HG02870 (cell line): ENCODE results near the gene CNMD.

ENCODE experiments used
- ATAC-seq: cut with Tn5 transposase; IDR thresholded peaks from one replicate; pipeline ENCODE4 v1.9.1; 2021; ENCODE audit warnings: mild to moderate bottlenecking, moderate library complexity; ENCODE audit not compliant: unreplicated experiment

Gene CNMD

DNA sequence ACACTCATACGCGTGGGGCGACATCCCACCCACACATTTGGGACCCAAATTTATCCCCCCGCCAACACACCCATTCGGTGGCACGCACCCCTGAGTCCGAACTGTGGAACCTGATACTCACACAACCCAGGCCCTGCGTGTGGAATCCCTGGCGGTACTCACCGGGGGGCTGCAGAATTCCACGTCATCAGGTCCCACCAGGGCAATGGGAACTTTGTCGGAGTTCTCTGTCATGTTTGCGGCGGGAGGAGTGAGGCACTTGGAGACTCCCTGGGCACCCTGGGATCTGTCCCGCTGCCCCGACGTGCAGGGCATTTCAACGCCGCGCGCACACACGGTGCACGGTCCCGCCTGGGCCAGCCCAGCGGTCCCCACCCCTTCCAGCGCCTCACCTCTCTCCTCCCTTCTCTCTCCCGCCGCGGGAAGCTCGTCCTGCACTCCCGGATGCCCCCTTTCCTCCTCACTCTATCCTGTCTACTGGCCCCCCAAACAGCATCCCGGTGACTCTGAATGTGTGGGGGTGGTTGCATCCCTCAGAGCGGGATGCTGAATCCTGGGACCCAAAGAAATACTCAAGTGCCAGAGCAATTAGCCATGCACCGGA, at the start of gene CNMD:
TSS of gene CNMD (minus strand) at position 353 of the 604 bp plus-strand sequence. CDS start at position 234, 119 bp downstream.
- peak; percentile 18 for ATAC-seq

DNA sequence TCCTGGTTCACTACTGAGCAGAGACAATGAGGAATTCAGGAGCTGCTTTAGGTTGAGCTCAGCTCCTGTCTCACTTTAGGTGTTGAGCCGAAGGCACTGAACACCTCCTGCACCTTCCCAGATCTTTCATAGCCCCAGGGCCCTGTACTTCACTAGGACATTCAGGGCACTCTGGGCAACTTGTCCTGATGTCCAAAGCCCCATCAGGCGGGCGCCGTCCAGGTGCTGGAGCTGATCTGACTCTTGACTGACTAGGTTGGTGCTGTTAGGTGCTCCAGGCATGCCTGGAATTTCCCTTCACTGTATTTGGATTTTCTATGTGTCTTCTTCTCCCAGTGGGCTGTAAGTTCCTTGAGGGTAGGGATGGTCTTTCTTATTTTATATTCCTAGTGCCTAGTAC, 48.4 kb upstream of the CNMD start:
- no peak for ATAC-seq

DNA sequence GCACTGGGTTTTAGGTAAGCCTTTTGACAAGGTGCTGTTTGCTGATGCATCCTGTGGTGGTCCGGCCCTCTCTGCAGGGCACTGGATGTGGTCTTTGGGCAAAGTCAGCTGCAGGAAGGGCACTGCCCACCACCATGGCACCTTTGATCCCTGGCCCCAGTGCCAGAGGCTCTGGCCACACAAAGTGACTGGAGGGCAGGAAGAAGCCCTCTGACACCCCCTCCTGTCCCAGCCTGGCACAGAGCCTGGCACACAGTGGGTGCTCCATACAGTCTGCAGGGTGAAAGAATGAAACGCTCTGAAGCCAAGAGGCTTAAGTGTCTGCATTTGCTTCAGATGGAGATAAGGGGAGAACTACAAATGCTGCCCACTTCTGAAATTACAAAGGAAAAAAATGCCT, 47.6 kb upstream of the CNMD start:
- ATAC-seq, result no peak

DNA sequence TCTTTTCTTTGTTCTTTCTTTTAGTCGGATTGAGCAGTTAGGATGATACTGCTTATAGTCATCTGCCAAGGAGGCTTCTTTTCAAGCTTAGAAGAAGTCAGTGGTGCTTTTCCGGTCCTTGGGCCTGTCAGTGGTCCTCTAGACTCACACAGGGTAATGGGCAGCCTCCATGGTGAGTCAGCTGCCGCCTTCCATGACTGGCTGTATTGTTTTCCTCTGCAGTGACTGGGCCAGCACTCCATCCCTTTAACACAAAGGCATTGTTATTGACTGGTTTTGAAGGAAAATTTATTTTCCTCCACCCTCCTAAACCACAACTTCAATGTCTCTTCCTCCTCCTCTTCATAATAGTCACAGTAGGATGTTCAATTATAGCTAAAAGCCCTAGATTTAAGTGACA, 47.1 kb upstream of the CNMD start:
- no peak for ATAC-seq

DNA sequence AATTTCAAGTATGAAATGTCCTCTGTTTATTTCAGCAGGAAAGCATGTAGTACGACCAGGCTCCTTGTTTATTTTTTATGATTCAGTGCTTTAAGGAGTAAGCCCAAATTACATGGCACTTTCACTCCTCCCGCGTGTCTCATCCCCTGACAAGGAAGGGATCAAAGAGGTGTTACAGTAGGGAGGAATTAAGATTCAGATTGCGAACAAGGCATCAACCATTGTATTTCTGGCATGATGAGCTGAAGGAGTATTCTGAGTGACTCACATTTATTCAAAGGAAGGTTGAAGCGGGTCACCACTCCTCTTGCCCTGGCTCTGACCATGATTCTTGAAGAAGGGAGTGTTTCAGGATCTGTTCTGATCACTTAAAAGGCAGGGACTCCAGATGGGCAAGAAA, 46.1 kb upstream of the CNMD start:
- ATAC-seq, result no peak

DNA sequence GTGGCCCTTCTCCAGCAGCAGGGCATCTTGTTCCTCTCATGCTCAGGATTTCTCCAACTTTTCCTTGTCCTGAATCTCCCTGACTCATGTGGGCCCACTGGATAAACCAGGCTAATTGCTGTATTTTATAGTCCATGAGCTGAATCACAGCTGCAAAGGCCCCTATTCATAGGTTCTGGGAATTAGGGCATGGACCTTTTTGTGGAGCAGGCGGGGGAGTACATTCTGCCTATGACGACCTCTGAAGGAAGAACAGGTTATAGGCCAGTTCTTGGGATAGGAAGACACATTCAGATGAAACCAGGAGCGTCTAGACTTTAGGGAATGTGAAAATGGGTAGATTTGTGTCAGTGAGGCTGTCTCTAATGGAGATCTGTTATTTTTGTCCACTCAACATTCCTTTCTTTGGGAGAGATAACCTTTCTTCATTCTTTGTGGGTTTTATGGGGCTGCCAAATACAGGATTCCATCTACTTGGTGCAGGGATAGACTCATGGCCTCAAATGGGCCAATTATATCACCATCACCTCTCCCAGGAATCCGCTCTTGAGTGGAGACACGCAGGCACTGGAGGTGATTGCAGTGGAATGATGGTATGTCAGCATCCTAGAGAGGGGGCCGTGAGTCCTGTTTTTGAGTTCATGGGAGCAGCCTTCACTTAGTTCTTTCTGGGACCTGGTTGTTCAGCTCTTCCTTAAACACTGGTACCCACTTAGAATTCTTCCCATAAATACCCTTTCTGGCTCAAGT, 45.1 kb upstream of the CNMD start:
- no peak for ATAC-seq

DNA sequence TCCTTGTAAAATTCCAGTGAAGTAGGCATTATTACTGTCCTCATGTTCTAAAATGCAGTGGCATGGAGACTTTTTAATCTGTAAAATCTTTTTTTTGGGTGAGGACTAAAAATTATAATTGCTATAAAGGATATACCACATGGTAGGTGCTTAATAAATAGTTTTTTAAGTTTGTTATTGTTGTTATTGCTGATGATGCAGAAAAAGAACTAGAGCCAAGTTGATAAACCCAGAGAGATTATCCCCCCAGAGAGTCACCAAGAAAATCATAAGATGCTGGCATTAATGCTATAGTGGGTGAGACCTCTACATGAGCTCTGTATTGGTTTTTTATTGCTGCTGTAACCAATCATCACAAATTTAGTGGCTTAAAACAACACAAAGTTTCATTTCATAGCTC, 44.3 kb upstream of the CNMD start:
- no peak for ATAC-seq

DNA sequence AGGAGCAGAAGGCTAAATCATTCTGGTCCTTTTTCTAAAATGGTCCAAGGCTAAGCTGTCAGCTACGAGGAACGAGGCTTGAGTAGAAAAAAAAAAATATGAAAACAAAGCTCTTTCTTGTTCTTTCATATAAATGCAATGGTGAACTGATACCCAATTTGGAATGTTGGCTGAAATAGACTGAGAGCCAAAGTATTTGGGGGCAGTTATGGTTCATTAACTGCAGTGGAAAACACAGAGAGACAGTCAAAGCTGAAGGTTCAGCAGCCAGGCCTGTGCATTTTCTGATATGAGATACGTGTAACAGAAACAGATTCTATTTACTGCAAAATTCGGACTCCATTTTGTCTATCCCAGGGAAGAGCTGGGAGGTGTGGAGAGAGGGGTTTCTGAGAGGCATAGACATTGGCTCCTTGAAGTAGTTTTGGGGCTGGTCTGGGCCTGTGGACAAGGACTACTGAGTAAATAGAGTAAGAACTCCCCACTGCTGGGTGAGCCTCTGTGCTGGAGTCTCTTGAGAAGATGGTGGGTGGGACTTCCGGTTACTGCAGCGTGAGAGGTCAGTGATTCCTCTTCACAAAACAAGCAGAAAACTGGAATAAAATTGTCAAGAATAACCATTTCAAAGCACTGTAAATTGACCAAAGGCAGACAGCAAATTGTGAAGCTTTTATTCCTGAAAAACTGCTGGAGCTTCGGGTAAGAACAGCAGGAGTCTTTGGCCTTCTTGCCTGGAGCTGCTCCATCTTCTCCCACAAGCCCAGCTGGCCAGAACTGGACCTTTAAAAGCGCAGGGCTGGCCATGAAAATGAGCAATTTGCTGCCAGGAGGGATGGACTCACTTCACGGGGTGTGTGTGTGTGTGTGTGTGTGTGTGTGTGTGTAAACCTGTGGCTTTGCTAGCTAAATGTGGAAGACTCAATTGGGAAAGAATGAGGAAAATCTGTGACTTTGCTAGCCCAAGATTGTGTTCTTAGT, 43.1 kb upstream of the CNMD start:
- no peak for ATAC-seq

DNA sequence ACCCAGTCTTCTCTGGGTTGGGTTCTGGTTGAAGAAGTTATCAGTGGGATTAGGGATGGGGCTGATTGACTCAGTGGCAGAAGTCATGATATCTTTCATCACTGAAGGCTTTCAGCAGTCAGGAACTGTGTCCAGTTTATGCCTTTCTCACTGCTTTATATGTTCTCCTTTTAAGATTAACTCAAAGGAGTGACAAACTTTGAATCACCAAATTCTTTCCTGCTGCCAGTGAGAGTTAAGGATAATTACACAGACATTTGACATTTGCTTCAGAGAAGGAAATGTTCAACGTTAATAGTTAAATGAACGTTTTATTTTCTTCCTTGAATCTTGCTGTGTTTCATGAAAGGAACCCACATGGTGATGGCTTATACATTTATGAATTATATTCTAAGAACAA, 41.0 kb upstream of the CNMD start:
- no peak for ATAC-seq

DNA sequence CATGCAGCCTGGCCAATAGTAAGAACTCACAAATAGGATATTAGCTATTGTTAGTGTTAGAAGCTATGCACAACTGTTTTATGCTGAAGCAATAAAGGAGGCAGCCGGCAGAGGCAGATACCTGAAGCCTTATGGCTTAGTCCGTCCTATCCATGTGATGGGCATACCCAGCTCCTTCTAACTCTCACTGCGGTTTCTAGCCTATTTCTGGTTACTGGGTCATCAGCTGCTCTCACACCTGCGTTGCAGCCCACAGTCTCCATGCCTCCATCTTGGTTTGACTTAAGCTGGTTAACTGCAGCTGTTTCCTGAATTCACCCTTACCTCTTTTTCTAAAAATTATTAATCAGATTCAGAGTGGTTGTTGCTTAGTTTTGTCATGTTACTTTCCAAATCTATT, 40.5 kb upstream of the CNMD start:
- ATAC-seq, result no peak

DNA sequence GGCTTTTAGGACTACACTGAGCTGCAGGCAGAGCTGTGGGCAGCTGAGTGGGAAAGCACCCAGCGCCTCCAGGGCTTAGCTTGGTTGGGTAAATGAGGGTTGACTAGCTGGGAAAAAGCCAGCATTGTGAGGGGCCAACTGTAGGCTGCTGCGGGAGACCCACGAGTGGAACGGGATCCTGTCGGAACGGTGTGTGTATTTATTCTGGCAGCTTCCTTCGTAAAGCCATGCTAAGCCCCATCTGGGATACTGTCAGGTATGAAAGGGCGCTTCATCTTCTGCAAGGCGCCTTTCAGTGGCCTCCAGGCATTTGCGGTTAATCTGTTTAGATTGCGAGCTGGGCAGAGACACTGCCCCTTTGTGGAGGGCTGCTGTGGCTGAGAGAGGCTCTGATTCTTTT, 39.5 kb upstream of the CNMD start:
- no peak for ATAC-seq

DNA sequence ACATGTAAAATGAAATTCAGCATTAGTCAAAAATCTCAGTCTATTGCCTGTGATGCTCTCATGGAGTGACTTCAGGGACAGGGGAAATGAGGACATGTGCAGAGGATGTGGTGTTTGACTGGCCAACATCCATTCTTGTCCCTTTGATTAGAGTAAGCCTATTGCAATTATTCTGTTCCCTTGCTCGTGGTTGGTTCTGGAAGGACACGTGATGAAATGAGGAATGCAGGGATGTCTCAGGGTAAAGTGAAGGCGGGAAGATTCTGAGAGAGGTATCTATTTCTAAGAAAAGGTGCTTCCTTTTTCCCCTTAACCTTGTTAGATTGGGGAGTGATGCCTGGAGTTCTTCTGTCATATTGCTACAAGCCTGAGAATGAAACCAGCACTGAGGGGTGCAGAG, 37.1 kb upstream of the CNMD start:
- ATAC-seq, result no peak

DNA sequence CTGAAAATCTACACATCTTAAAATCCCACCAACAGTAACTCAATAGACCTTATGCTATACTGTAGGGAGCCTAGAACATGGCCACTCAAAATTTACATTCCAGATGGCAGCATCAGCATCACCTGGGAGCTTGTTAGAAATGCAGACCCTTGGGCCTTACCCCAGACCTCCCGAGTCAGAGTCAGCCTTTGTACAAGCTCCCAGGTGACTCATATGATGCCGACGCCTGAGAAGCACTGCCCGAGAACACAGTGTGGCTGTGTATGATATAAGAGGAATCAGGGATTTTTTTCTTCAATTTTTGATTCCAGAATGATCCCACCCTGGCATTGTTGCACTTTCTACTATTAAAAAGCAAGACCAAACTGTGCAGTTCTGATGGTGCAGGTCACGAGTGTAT, 35.9 kb upstream of the CNMD start:
- ATAC-seq, result no peak

DNA sequence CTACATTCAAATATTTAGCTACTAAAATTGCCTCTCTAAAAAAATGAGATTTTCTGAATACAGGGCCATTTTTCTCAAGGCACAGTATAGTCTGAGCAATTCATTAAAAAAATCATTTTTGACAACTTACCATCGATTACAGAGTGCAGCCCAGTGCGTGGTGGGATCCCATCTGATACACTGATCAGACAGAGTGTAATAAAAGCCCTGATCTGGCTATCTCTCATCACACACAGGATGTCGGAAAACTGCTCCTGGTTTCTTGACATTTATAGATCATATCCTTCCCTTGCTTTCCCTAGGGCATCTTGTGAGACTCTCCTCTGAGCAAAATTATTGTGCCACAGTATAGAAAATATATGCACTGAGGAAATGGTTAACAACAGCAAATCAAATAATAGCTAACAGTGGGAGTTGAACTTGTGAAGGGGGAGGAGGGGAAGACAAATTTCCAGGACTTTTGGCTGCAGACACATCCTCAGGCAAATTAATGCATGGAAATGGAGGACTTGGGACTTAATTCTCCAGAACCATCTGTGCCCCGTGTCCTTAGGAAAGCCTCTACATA, 28.4 kb upstream of the CNMD start:
- ATAC-seq, result no peak

DNA sequence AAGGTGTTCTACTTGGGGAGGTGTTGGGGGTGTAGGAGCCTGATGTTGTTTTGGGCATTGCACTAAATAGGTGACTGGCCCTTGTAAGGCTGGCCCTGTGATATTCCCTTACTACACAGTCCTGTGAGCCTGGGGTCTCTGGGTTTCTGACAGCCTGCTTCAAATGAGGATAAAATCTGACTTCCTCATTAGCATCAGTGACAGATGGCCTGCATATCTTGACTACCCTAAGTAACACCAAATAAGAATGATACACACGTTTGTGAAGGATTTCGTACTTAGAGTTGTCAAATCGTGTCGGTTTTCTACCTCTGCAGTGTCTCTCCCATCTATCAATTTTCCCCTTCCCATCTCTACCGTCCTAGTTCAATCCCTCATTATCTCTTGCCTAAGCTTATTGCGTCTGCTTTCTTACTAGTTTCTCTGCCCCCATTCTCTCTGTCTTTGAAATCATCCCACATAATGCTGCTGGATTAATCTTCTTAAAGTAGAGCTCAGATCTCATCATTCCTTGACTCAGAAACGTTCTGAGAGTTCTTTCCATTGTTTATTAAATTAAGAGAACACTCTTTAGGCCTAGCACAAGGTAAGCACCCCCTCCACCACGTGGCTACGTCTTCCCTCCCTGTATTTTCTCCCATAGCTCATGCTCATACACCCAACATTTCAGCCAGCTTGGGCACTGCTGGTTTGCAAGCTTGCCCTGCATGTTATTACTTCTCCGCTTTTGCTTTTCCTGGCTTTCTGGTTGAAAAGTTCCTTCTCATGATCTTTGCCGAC, 26.2 kb upstream of the CNMD start:
- ATAC-seq, result no peak

DNA sequence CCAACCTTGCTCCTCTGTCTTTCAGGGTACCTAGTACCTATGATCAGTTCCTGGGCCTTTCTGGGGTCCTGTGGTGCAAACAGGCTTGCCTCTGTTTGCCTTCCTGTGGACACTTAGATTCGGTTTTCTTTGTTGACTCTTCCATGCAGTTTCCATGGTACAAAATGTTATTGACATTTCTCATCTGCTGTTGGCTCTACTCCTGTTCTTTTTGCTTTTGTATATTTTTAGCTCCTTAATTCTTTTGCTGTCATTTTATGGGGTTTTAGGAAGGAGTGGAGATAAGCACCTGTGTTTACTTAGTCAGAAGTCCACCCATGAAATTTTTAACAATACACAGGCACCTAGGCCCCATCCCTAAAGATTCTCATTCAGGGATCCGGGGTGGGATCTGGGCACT, 20.5 kb upstream of the CNMD start:
- no peak for ATAC-seq

DNA sequence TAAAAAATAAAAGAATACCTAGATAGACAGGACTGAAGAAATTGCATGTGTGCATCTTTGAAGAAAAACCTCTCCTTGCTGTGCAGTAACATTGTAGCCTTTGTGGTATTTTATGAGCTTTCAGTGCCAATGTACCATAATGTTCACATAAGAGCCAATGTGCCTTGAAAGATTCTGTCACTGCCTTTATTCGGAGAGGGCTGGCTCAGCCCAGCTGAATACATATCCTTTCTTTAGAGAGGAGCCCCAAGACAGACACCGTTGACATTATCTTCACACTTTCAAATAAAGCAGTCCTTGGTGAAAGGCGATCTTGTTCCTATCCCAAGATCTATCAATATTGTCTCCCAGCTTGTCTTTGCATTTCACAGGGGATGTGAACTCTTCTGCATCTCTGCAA, 18.5 kb upstream of the CNMD start:
- no peak for ATAC-seq

DNA sequence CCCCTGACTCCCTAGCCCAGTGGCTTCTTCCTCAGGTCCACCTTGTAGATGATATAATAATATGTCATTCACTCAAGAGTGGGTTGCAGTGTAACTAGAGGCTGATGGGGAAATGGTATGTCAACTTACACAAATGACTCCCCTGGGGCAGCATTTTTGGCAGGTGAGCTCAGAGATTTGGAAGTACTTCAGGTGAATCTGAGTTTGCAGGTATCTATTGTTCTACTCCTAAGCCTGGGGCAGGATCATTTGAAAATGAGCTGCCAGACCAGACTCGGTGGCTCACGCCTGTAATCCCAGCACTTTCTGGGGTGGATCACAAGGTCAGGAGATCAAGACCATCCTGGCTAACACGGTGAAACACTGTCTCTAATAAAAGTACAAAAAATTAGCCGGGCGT, 11.6 kb upstream of the CNMD start:
- ATAC-seq, result no peak

DNA sequence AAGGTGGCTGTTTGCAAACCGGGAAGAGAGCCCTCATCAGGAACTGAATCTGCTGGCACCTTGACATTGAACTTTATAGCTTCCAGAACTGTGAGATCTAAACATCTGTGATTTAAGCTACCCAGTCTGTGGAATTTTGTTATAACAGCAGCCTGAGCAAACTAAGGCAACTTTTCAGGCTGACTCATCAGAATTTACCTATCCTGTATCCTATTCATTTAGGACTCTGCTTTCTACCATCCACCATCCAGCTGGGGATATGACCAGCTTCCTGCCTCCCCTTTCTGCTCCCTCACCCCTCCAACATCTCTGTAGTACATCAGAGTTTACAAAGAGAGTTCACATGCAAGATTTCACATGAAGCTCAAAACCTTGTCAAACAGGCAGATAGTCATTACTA, 11.1 kb upstream of the CNMD start:
- ATAC-seq, result no peak

DNA sequence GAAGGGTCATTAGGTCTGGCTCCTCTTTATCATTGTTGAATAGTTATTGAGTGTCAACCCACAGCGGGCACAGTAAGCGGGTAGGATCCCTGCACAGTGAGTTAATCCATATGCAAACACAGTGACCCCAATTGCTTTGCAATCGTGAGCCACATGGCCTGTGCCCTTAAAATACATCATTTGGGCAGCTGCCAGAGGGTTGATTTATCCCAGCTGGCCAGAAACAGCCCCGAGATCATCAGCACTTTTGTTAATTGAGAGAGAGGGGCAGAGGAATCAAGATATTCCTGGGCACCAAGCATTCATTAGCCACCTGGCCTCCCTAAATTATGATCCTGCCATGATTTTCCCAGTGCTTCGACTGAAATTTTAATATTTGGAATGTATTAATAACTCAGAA, 9.8 kb upstream of the CNMD start:
- no peak for ATAC-seq

DNA sequence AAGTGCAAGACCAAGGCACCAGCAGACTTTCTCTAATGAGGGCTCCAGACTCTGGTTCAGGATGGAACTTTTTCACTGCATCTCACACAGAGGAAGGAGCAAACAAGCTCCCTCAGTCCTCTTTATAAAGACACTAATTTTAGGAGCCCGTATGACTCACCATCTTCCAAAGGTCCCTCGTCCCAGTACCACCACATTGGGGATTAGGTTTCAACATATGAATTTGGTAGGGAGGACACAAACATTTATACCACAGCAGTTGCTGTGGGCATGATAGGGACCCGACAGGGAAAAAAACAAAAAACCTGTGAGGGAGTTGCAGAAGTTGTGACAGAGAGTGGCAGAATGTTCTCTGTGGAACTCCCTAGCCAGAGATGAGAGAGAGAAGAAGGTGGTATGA, 6.5 kb upstream of the CNMD start:
- ATAC-seq, result no peak
